Lung (tissue), 12 donors: ENCODE results near the gene RNF220. TPM values are rescaled to one million over a fixed set of nuclear protein-coding genes. Genes with fewer than 3 reads are reported as not detected.

Source experiments
- ATAC-seq: fragments of 200-7000 bp; cut with Tn5 transposase; one replicate; pipeline ENCODE4 v1.9.1; 2020; ENCODE audit warnings: moderate number of reproducible peaks; ENCODE audit not compliant: insufficient read depth, low FRiP score
- DNase-seq, 3 donors: peaks; one replicate each; pipeline ENCODE4 v3.0.0-alpha.2; 2013 to 2017
- H3K27ac ChIP-seq, 2 donors: one replicate each; pipeline ENCODE4 v1.5.1; 2013; ENCODE audit warnings: mild to moderate bottlenecking in 2 of 2, moderate library complexity in 2 of 2, control low read depth in 1 of 2, inconsistent platforms in 1 of 2, low read depth in 1 of 2, low read length in 1 of 2
- H3K27me3 ChIP-seq, 3 donors: one replicate each; pipeline ENCODE4 v1.5.1; 2013; ENCODE audit warnings: low read length in 2 of 3; ENCODE audit not compliant: control insufficient read depth in 3 of 3, insufficient read depth in 3 of 3
- H3K36me3 ChIP-seq, 4 donors: one replicate each; pipeline ENCODE4 v1.5.1; 2013; ENCODE audit warnings: low read length in 4 of 4, mild to moderate bottlenecking in 1 of 4, moderate library complexity in 1 of 4; ENCODE audit not compliant: control insufficient read depth in 4 of 4, insufficient read depth in 4 of 4
- H3K4me1 ChIP-seq, 5 donors: one replicate each; pipeline ENCODE4 v1.5.1; 2013; ENCODE audit warnings: low read length in 5 of 5, mild to moderate bottlenecking in 2 of 5, moderate library complexity in 1 of 5; ENCODE audit not compliant: control insufficient read depth in 5 of 5, insufficient read depth in 5 of 5
- H3K4me3 ChIP-seq: one replicate; pipeline ENCODE4 v1.5.1; 2013; ENCODE audit warnings: mild to moderate bottlenecking, control low read depth, moderate library complexity
- H3K9ac ChIP-seq, 2 donors: one replicate each; pipeline ENCODE4 v1.5.1; 2013; ENCODE audit warnings: low read length in 2 of 2, control low read depth in 1 of 2; ENCODE audit not compliant: insufficient read depth in 1 of 2
- H3K9me3 ChIP-seq, 4 donors: one replicate each; pipeline ENCODE4 v1.5.1; 2013; ENCODE audit warnings: low read length in 3 of 4, mild to moderate bottlenecking in 1 of 4, moderate library complexity in 1 of 4; ENCODE audit not compliant: control insufficient read depth in 4 of 4, insufficient read depth in 3 of 4
- WGBS, 2 donors: extraction: QIAGEN DNeasy Blood & Tissue Kit; methylation state at CpG; one replicate each; pipeline ENCODE4 v1.1.7; 2013; 5-methylcytosine and 5-hydroxymethylcytosine counted together
- polyA plus RNA-seq, 2 donors: library from polyadenylated mRNA; stranded (reverse); fragments of 200-250 nt; gene quantifications; one replicate each; pipeline ENCODE4 v1.2.1, GENCODE V29; 2013
- total RNA-seq, 2 donors: library from RNA; depleted of rRNA in 1 of 2; stranded (reverse); fragments of >200 nt in 1 of 2; gene quantifications; one replicate each; pipeline ENCODE4 v1.2.1, GENCODE V29; 2014 to 2021
- TF ChIP-seq, protein P1 (sequence below): IDR thresholded peaks from 2 replicates; pipeline ENCODE4 v1.5.1; 2012; ENCODE audit warnings: mild to moderate bottlenecking; ENCODE audit errors: control extremely low read depth, extremely low read depth
- donor health status: control.
- donor health status: control.
- donor health status: Bipolar disorder and iron deficiency.
- donor health status: healthy.
- donor health status: DM: yes; HTN: yes; CAD: no.

Gene RNF220
- total and polyA plus RNA-seq, 4 donors = 44.9 to 75.8 (median 69.5) TPM

DNA sequence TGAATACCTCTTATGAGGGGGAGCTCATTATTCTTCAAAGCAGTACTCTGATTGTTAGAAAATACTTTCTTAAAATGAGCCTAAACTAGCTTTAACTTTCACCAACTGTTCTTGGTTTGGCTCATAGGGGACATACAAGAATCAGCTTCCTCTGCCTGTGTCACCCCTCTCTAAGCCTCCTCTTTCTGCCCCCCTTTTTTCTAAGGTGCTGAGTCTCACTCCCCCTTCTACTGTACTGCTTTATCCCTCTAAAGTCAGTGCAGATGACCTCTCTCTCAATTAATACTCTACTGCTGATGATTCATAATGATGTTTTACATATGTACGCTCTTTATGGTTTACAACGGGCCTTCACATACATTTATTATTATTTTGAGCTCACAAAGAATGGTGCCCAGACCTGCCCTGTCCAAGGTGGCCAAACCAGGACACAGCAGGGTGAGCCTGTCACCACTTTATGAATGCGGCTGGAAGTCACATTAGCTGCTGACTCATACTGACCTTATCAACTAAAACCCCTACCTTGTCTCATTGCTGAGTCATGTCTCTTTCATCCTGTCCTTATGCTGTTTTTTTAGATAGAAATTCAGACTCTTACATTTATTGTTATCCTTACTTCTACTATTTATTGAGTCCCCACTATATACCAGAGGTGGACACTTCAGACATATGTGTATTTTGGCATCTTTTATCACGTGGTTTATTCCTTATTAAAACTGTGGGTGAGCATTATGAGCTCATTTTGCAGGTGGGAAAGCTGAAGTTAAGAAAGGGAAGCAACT lies 126.9 kb downstream of the RNF220 start:
- 45 to 46% methylated on average over 4 of the region's 4 CpGs for WGBS, 2 donors
- no peaks in the 10 kb centered on the region for H3K9me3 ChIP-seq
- H3K4me1 ChIP-seq = no peaks in the 10 kb centered on the region
- H3K27me3 ChIP-seq = peaks cover 0 to 3% (median 0%) of the 10 kb centered on the region in 3 donors
- DNase-seq (no peak), ATAC-seq (no peak)
- no peak overlapping the region for H3K9ac ChIP-seq
- TF ChIP-seq, protein P1, sequence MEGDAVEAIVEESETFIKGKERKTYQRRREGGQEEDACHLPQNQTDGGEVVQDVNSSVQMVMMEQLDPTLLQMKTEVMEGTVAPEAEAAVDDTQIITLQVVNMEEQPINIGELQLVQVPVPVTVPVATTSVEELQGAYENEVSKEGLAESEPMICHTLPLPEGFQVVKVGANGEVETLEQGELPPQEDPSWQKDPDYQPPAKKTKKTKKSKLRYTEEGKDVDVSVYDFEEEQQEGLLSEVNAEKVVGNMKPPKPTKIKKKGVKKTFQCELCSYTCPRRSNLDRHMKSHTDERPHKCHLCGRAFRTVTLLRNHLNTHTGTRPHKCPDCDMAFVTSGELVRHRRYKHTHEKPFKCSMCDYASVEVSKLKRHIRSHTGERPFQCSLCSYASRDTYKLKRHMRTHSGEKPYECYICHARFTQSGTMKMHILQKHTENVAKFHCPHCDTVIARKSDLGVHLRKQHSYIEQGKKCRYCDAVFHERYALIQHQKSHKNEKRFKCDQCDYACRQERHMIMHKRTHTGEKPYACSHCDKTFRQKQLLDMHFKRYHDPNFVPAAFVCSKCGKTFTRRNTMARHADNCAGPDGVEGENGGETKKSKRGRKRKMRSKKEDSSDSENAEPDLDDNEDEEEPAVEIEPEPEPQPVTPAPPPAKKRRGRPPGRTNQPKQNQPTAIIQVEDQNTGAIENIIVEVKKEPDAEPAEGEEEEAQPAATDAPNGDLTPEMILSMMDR = no peak
- no peak overlapping the region for H3K4me3 ChIP-seq
- no peak overlapping the region for H3K27ac ChIP-seq
- no peaks in the 10 kb centered on the region for H3K36me3 ChIP-seq

DNA sequence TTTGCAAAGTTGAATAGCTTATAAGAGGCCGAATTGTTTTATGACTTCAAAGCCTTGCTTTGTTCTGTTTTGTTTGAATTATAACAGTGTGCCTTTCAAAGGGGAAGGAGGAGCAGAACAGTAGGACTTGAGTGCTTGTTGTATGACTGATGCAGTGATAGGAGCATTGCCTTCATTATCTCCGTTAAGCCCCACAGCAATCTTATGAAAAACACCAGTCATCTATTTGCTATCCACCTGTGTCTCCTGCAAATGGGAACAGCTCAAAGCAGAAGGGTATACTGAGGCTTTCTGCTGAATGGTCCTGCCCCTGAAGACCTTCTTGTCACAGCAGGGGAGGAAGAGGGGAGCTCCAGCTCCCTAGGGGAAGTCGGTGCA lies 127.5 kb downstream of the RNF220 start:
- H3K4me3 ChIP-seq = no peak overlapping the region
- H3K9me3 ChIP-seq = no peaks in the 10 kb centered on the region
- H3K27ac ChIP-seq = no peak overlapping the region
- no peak for ATAC-seq
- TF ChIP-seq, protein P1 = no peak
- no peak for DNase-seq
- WGBS, 2 donors = 54 to 65% methylated on average over 3 of the region's 3 CpGs
- peaks cover 0 to 3% (median 0%) of the 10 kb centered on the region in 3 donors for H3K27me3 ChIP-seq
- no peaks in the 10 kb centered on the region for H3K36me3 ChIP-seq
- no peak overlapping the region for H3K9ac ChIP-seq
- H3K4me1 ChIP-seq = no peaks in the 10 kb centered on the region

DNA sequence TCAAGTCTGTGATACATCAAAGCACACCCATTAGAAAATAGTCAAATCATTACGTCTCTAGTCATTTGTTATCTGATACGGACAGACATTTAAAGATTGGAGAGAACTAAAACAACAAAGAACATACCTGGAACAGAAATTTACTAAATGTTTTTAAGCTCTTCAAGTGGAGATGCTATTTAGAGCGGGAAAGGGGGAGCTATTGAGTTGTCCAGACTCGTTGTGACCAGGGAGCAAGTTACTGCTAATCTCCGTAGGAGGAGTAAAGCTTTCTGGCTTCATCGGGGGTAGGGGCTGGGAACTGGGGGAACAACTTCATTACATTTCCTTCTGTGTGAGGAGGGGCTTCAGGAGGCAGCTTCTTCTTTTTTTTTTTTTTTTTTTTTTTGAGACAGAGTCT lies 129.7 kb downstream of the RNF220 start:
- peaks cover 0 to 3% (median 0%) of the 10 kb centered on the region in 3 donors for H3K27me3 ChIP-seq
- WGBS, 2 donors = 69 to 87% methylated on average over 6 of the region's 6 CpGs
- no peak overlapping the region for H3K27ac ChIP-seq
- no peaks in the 10 kb centered on the region for H3K9me3 ChIP-seq
- no peak overlapping the region for H3K4me3 ChIP-seq
- no peaks in the 10 kb centered on the region for H3K36me3 ChIP-seq
- no peak for ATAC-seq
- no peak overlapping the region for H3K9ac ChIP-seq
- TF ChIP-seq, protein P1 = no peak
- no peaks in the 10 kb centered on the region for H3K4me1 ChIP-seq
- DNase-seq = no peak
